ENCODE results near the gene ASMTL. TPM values are rescaled to one million over a fixed set of nuclear protein-coding genes. Genes with fewer than 3 reads are reported as not detected.

The ASMTL gene
- total and polyA plus RNA-seq, 2 experiments from 2014 or later = 10.1 to 31.0 TPM

- peak overlapping the region; percentile 66 for H3K27ac ChIP-seq
- no peaks in the 10 kb centered on the region for H3K36me3 ChIP-seq (replicated peaks; ENCODE audit: insufficient read depth, low read depth)
- DNase-seq (ENCODE audit: low spot score) = peak; percentile 97
These were observed 61.4 kb downstream of the ASMTL start for GRCh38 chrX:1391370-1391706.

GRCh38 chrX:1390621-1391369 lies 61.9 kb downstream of the ASMTL start:
- Histone ChIP-seq H4K20me1 (ENCODE audit: insufficient read depth, poor library complexity, severe bottlenecking) (peaks cover 52% of the 10 kb centered on the region), H3K9me3 (ENCODE audit: low read depth) (no peaks in the 10 kb centered on the region), H3K36me3 (replicated peaks; ENCODE audit: insufficient read depth, low read depth) (no peaks in the 10 kb centered on the region), H2AFZ (no peak overlapping the region), H3K27me3 (no peaks in the 10 kb centered on the region), H3K4me2 (peak overlapping the region; percentile 95), H3K79me2 (peaks cover 59% of the 10 kb centered on the region), H3K4me1 (ENCODE audit: insufficient read depth) (peaks cover 15% of the 10 kb centered on the region), H3K9me2 (replicated peaks; ENCODE audit: insufficient read depth) (no peaks in the 10 kb centered on the region), H3K4me3 (peak overlapping the region; percentile 92), H3K27ac (peak overlapping the region; percentile 66)
- no peak for DNase-seq (ENCODE audit: low spot score)
- TF ChIP-seq EZH2 (IDR thresholded peaks at IDR 0.05; ENCODE audit: borderline replicate concordance) (no peak), EZH2phosphoT487 (IDR thresholded peaks at IDR 0.05; ENCODE audit: low read depth, severe bottlenecking, unreplicated experiment) (no peak), CTCF (IDR thresholded peaks at IDR 0.05; ENCODE audit: poor library complexity) (no peak)
- WGBS (ENCODE audit: low lambda C conversion rate, missing lambda C conversion rate) = 60% methylated on average over 30 of the region's 30 CpGs

More at GRCh38 chrX:1391370-1391706, 61.4 kb downstream of the ASMTL start:
- Histone ChIP-seq H3K79me2 (peaks cover 59% of the 10 kb centered on the region), H3K27me3 (no peaks in the 10 kb centered on the region), H3K4me1 (ENCODE audit: insufficient read depth) (peaks cover 15% of the 10 kb centered on the region), H3K9me3 (ENCODE audit: low read depth) (no peaks in the 10 kb centered on the region), H3K4me2 (peak overlapping the region; percentile 95), H2AFZ (no peak overlapping the region), H3K4me3 (peak overlapping the region; percentile 92), H3K9me2 (replicated peaks; ENCODE audit: insufficient read depth) (no peaks in the 10 kb centered on the region), H4K20me1 (ENCODE audit: insufficient read depth, poor library complexity, severe bottlenecking) (peaks cover 50% of the 10 kb centered on the region)
- WGBS (ENCODE audit: low lambda C conversion rate, missing lambda C conversion rate) = 2% methylated on average over 11 of the region's 19 CpGs
- no peak for TF ChIP-seq EZH2phosphoT487 (IDR thresholded peaks at IDR 0.05; ENCODE audit: low read depth, severe bottlenecking, unreplicated experiment)
- TF ChIP-seq CTCF (IDR thresholded peaks at IDR 0.05; ENCODE audit: poor library complexity) = no peak
- TF ChIP-seq EZH2 (IDR thresholded peaks at IDR 0.05; ENCODE audit: borderline replicate concordance) = no peak

GRCh38 chrX:1389993-1390285 lies 62.8 kb downstream of the ASMTL start:
- H3K4me1 ChIP-seq (ENCODE audit: insufficient read depth) = peaks cover 15% of the 10 kb centered on the region
- H4K20me1 ChIP-seq (ENCODE audit: insufficient read depth, poor library complexity, severe bottlenecking) = peaks cover 52% of the 10 kb centered on the region

GRCh38 chrX:1389181-1389992 lies 63.3 kb downstream of the ASMTL start:
- Histone ChIP-seq H3K9me3 (ENCODE audit: low read depth) (no peaks in the 10 kb centered on the region), H3K27ac (no peak overlapping the region), H3K4me2 (peak overlapping the region; percentile 95), H3K9me2 (replicated peaks; ENCODE audit: insufficient read depth) (no peaks in the 10 kb centered on the region), H3K27me3 (no peaks in the 10 kb centered on the region), H4K20me1 (ENCODE audit: insufficient read depth, poor library complexity, severe bottlenecking) (peaks cover 52% of the 10 kb centered on the region), H3K36me3 (replicated peaks; ENCODE audit: insufficient read depth, low read depth) (no peaks in the 10 kb centered on the region), H3K79me2 (peaks cover 56% of the 10 kb centered on the region), H2AFZ (no peak overlapping the region), H3K4me3 (no peak overlapping the region), H3K4me1 (ENCODE audit: insufficient read depth) (peaks cover 15% of the 10 kb centered on the region)
- TF ChIP-seq EZH2 (IDR thresholded peaks at IDR 0.05; ENCODE audit: borderline replicate concordance) (no peak), EZH2phosphoT487 (IDR thresholded peaks at IDR 0.05; ENCODE audit: low read depth, severe bottlenecking, unreplicated experiment) (no peak), CTCF (IDR thresholded peaks at IDR 0.05; ENCODE audit: poor library complexity) (no peak)
- DNase-seq (ENCODE audit: low spot score) = no peak
- 95% methylated on average over 51 of the region's 51 CpGs for WGBS (ENCODE audit: low lambda C conversion rate, missing lambda C conversion rate)

More at GRCh38 chrX:1389993-1390285, 62.8 kb downstream of the ASMTL start:
- Histone ChIP-seq H3K27ac (no peak overlapping the region), H3K36me3 (replicated peaks; ENCODE audit: insufficient read depth, low read depth) (no peaks in the 10 kb centered on the region), H3K27me3 (no peaks in the 10 kb centered on the region), H3K9me3 (ENCODE audit: low read depth) (no peaks in the 10 kb centered on the region), H3K4me2 (peak overlapping the region; percentile 95), H3K4me3 (no peak overlapping the region), H3K9me2 (replicated peaks; ENCODE audit: insufficient read depth) (no peaks in the 10 kb centered on the region), H3K79me2 (peaks cover 59% of the 10 kb centered on the region), H2AFZ (no peak overlapping the region)
- WGBS (ENCODE audit: low lambda C conversion rate, missing lambda C conversion rate) = 92% methylated on average over 10 of the region's 10 CpGs
- no peak for TF ChIP-seq EZH2phosphoT487 (IDR thresholded peaks at IDR 0.05; ENCODE audit: low read depth, severe bottlenecking, unreplicated experiment)
- no peak for DNase-seq (ENCODE audit: low spot score)

Data from hepatocyte (in vitro differentiated cells).